CD4-positive, alpha-beta T cell (primary cell): ENCODE measurements around the gene FN1. TPM values are rescaled to one million over a fixed set of nuclear protein-coding genes. Genes with fewer than 3 reads are reported as not detected.

Experiments
- ATAC-seq: fragments of 200-7000 bp; cut with Tn5 transposase; one replicate; pipeline ENCODE4 v1.10.0; 2022; ENCODE audit warnings: mild to moderate bottlenecking; ENCODE audit not compliant: poor library complexity
- CTCF ChIA-PET: fragments of 350-600 bp; sonication (Branson Sonifier 250); formaldehyde crosslinking; loops from one replicate; lab custom pipeline; 2021; ENCODE audit warnings: antibody characterized with exemption, inconsistent platforms; lab: Charles Lee
- POLR2A ChIA-PET: fragments of 350-600 bp; sonication (Branson Sonifier 250); formaldehyde crosslinking; loops from one replicate; lab custom pipeline; 2021; ENCODE audit warnings: antibody characterized with exemption, inconsistent platforms; lab: Charles Lee
- DNase-seq, 14 experiments: peaks; one replicate each; pipeline ENCODE4 v3.0.0-alpha.2; 2013 to 2020; ENCODE audit warnings: mixed read lengths in 2 of 14
- H3K27ac ChIP-seq, 2 donors: one replicate each; pipeline versions ENCODE4 v1.5.1 to v1.7.0; 2013; ENCODE audit warnings: low read length in 2 of 2, low read depth in 1 of 2, mild to moderate bottlenecking in 1 of 2
- H3K27me3 ChIP-seq, 2 experiments: 1 replicate in 1 of 2; 2 replicates in 1 of 2; pipeline versions ENCODE4 v1.6.1 to v1.7.0; 2013; ENCODE audit warnings: low read length in 2 of 2, control low read depth in 1 of 2, mild to moderate bottlenecking in 1 of 2, moderate library complexity in 1 of 2; ENCODE audit not compliant: insufficient read depth in 2 of 2, control insufficient read depth in 1 of 2
- H3K36me3 ChIP-seq: one replicate; pipeline ENCODE4 v1.6.1; 2013; ENCODE audit warnings: low read length, control low read depth; ENCODE audit not compliant: insufficient read depth
- H3K4me1 ChIP-seq: one replicate; pipeline ENCODE4 v1.6.1; 2013; ENCODE audit warnings: low read length, control low read depth; ENCODE audit not compliant: insufficient read depth
- H3K4me3 ChIP-seq: one replicate; pipeline ENCODE4 v1.5.1; 2013; ENCODE audit warnings: mild to moderate bottlenecking, low read length, moderate library complexity
- H3K9me3 ChIP-seq, 2 experiments: 1 replicate in 1 of 2; 2 replicates in 1 of 2; pipeline versions ENCODE4 v1.6.1 to v1.7.0; 2013; ENCODE audit warnings: low read length in 2 of 2, mild to moderate bottlenecking in 2 of 2, control low read depth in 1 of 2, moderate library complexity in 1 of 2; ENCODE audit not compliant: control insufficient read depth in 1 of 2, insufficient read depth in 1 of 2
- H3K27ac Mint-ChIP-seq: one replicate; pipeline ENCODE4 v1.8.0; 2020; ENCODE audit warnings: mixed read lengths
- H3K27me3 Mint-ChIP-seq: one replicate; pipeline ENCODE4 v1.8.0; 2021; ENCODE audit warnings: mixed read lengths
- H3K36me3 Mint-ChIP-seq: one replicate; pipeline ENCODE4 v1.8.0; 2021; ENCODE audit warnings: low read depth, mixed read lengths
- H3K4me1 Mint-ChIP-seq: one replicate; pipeline ENCODE4 v1.8.0; 2021; ENCODE audit warnings: low read depth, mixed read lengths
- H3K4me3 Mint-ChIP-seq: one replicate; pipeline ENCODE4 v1.8.0; 2020; ENCODE audit warnings: mild to moderate bottlenecking, mixed read lengths
- H3K9me3 Mint-ChIP-seq: one replicate; pipeline ENCODE4 v1.8.0; 2020; ENCODE audit warnings: mixed read lengths
- CTCF ChIP-seq: fragments of 200-600 bp; IDR thresholded peaks from one replicate; pipeline ENCODE4 v1.8.0; 2022; ENCODE audit warnings: antibody characterized with exemption, mild to moderate bottlenecking
- intact Hi-C, 2 experiments: fragments of 100-400 bp; cut with DNase I in 1 of 2; cut with micrococcal nuclease in 1 of 2; formaldehyde crosslinking; loops; one replicate each; pipeline versions ENCODE4 v1.15.1 to v1.9.0; 2023 to 2025; cut with DNase I, micrococcal nuclease
- total RNA-seq, 174 experiments: library from RNA in 2 of 174; stranded (reverse) in 2 of 174; gene quantifications; one replicate each; pipeline ENCODE4 v1.2.3 and lab custom pipeline; 2021 to 2026

The FN1 gene
- total RNA-seq, 2 experiments from 2014 or later = 0.41 to 0.61 TPM

DNA sequence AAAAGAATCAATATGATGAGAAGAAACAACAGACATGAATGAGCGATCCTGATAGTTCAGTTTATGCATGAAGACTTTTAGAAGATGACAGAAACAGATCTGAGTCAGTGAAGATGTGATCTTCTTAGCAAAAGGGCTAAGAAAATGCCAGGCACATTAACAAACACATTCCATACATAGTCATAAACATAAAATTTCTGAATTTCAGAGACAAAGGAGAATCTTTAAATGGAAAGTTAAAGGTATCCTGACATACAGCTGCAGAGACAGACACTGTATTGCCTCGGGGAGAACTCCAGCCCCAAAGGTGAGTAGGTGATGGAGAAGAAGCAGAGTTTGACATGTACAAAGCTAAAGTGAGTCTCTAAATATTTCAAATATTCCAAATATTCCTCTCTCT lies 40.6 kb upstream of the FN1 start:
- ChIA-PET POLR2A (no interaction called here), CTCF (no interaction called here)
- no peaks in the 10 kb centered on the region for H3K9me3 ChIP-seq
- no peak overlapping the region for H3K27ac Mint-ChIP-seq
- no peaks in the 10 kb centered on the region for H3K4me1 Mint-ChIP-seq
- no peaks in the 10 kb centered on the region for H3K36me3 ChIP-seq
- H3K4me3 ChIP-seq = no peak overlapping the region
- no peaks in the 10 kb centered on the region for H3K36me3 Mint-ChIP-seq
- H3K27me3 Mint-ChIP-seq = peaks cover 15% of the 10 kb centered on the region
- H3K9me3 Mint-ChIP-seq = no peaks in the 10 kb centered on the region
- H3K27me3 ChIP-seq = no peaks in the 10 kb centered on the region
- TF ChIP-seq CTCF = no peak
- H3K4me1 ChIP-seq = no peaks in the 10 kb centered on the region
- H3K4me3 Mint-ChIP-seq = no peak overlapping the region
- no peak for ATAC-seq
- H3K27ac ChIP-seq = no peak overlapping the region
- DNase-seq = no peak
- intact Hi-C loops = no loop called here

GRCh38 chr2:215466097-215466909 lies 30.4 kb upstream of the FN1 start:
- H3K4me3 Mint-ChIP-seq = no peak overlapping the region
- Histone ChIP-seq H3K4me3 (no peak overlapping the region), H3K4me1 (no peaks in the 10 kb centered on the region), H3K9me3 (no peaks in the 10 kb centered on the region), H3K36me3 (no peaks in the 10 kb centered on the region), H3K27me3 (no peaks in the 10 kb centered on the region), H3K27ac (no peak overlapping the region)
- POLR2A ChIA-PET = no interaction called here
- intact Hi-C loops = no loop called here
- no peak for TF ChIP-seq CTCF
- CTCF ChIA-PET = no interaction called here
- DNase-seq = no peak
- H3K9me3 Mint-ChIP-seq = no peaks in the 10 kb centered on the region
- H3K4me1 Mint-ChIP-seq = no peaks in the 10 kb centered on the region
- H3K27me3 Mint-ChIP-seq = no peaks in the 10 kb centered on the region
- ATAC-seq = no peak
- no peak overlapping the region for H3K27ac Mint-ChIP-seq
- H3K36me3 Mint-ChIP-seq = no peaks in the 10 kb centered on the region

DNA sequence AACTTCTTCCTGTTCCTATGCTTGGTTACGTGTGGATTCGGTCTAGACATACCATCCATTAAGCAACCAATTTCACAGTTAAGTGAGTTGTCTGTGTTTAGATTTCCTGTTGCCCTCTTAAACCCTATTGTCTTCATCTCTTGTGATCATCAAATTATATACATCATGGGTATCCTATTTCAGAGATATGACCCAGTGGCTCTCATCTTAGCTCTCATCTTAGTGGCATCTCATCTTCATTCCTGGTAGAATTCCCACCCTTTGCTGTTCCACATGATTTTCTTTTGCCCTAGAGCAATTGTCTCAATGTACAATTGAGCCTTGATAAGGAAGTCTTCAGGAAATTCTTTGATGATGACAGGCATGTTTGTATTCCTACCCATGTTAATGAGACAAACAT lies 29.4 kb upstream of the FN1 start:
- Mint-ChIP-seq H3K9me3 (no peaks in the 10 kb centered on the region), H3K27ac (no peak overlapping the region), H3K36me3 (no peaks in the 10 kb centered on the region), H3K27me3 (no peaks in the 10 kb centered on the region), H3K4me1 (no peaks in the 10 kb centered on the region), H3K4me3 (no peak overlapping the region)
- Histone ChIP-seq H3K4me1 (no peaks in the 10 kb centered on the region), H3K27me3 (no peaks in the 10 kb centered on the region), H3K4me3 (no peak overlapping the region), H3K27ac (no peak overlapping the region), H3K36me3 (no peaks in the 10 kb centered on the region), H3K9me3 (no peaks in the 10 kb centered on the region)
- TF ChIP-seq CTCF = no peak
- DNase-seq (no peak), ATAC-seq (no peak)
- ChIA-PET CTCF (no interaction called here), POLR2A (no interaction called here)
- intact Hi-C loops = no loop called here
